ENCODE data around the gene PRR33.

DNA sequence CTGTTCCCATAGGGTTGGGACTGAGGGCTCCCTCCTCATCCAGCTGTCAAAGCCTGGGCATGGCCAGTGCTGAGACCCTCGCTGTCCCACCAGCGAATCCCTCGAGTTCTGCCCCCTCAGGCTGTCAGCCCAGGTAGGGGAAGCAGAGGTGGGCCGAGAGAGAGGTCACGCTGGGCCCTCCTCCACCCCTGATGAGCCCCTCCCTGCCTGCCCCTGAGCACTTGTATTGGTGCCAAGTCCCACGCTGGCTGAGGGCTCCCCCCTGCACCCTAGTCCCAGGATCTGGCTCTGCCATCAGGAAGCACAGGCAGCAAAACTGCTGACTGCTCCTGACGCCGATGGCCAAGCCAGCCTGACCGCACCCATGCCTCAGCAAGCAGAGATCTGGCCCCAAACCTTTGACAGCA is 3.3 kb downstream of the PRR33 start:
- TF ChIP-seq CTCF (IDR thresholded peaks at IDR 0.05; ENCODE audit: low read depth, low read length, poor library complexity, severe bottlenecking) (no peak), EZH2phosphoT487 (IDR thresholded peaks at IDR 0.05; ENCODE audit: borderline replicate concordance, low read length) (no peak)
